OCI-M2 (cell line): ENCODE results near the gene CDH2.

Source experiments
- DNase-seq: peaks from one replicate; lab custom pipeline; 2025; ENCODE audit not compliant: unreplicated experiment; lab: John Stamatoyannopoulos, UW

Gene CDH2

DNA sequence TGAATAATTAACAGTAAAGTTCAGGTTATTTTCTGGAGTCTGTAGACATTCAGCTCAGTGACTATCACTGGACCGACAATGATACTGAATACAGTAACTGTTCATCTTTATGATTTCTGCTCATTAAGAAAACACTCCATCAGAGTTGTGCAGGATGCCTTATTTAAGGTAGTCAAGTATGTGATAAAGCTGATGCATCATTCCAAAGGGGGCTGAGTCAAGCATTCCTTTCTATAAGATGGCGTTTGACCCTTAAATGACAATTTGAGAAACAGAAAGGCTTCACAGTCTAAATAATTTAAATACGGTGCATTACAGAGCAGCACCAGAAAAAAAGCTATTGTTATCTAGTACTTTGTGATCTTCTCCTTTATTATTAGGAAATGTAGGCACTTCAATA, 131.1 kb downstream of the CDH2 start:
- no peak for DNase-seq

DNA sequence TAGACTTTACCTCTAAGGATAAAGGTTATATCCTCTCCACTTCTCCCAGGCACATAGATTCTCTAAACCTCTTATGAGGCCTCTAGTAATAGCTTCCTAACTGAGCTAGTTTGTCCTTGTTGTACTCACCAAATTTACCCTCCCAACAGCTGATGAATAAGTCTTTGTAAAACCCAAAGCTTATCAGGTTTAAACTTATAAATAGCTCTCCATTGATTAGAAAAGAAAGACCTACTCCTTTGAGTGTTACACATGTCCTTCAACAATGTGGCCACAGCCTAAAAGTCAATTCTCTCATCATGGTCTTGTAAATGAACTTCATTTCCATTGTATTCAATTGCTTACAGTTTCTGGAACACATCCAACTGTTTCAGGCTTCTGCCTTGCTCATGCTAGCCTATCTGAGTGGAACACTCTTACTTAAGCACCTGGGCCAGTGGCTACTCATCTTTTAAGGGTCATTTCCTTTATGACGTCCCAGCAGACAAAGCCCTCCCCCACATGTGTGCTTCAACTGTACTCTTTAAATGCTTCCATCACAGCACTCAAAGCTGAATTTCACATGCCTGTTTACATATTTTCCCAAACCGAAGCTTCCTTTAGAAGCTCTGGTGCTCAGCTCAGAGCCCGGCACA, 131.6 kb downstream of the CDH2 start:
- no peak for DNase-seq

DNA sequence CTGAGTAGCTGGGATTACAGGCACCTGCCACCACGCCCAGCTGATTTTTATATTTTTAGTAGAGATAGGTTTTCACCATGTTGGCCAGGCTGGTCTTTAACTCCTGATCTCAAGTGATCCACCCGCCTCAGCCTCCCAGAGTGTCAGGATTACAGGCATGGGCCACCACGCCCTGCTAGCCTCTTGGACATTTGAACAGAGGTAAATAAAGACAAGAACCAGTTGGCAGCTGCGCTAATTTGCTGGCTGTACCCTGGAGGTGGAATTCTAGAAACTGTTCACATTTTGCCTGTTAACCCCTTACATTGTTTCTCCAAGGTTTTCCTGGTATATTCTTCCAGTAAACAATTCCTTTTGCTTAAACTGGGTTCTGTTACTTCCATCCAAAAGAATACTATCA, 132.9 kb downstream of the CDH2 start:
- no peak for DNase-seq

DNA sequence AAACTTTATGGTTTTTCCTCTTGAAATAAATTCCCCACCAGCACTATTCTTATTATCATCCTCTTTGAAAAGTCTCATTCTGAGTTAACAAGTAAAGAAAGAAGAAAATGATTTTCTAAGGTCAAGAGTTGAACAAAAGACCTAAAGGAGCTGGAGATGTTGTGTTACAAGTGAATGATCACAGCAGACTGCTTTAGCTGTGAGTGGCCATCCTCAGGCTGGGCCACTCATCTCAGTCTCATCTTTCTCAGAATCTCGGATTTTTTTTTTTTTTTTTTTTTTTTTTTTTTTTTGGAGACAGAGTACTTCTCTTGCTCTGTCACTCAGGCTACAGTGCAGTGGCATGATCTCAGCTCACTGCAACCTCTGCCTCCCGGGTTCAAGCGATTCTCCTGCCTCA, 133.3 kb downstream of the CDH2 start:
- DNase-seq = no peak

DNA sequence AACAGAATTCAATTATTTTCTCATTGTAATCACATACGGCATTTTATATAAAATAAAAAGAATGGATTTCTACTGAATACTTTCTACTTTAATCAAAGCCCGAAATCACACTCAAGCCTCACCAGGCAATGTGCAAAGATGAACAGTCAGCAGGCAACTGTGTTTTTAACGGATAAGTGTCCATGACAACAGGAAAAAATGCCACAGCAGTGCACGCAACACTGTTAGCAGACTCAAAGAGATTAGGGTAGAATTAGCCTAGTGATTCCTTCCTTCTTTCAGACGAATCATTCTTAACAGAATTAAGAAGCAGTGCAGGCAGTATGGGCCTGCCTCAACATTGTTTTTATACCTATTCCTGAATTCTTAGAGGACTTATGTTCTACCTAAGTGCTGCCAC, 135.6 kb downstream of the CDH2 start:
- DNase-seq = no peak

DNA sequence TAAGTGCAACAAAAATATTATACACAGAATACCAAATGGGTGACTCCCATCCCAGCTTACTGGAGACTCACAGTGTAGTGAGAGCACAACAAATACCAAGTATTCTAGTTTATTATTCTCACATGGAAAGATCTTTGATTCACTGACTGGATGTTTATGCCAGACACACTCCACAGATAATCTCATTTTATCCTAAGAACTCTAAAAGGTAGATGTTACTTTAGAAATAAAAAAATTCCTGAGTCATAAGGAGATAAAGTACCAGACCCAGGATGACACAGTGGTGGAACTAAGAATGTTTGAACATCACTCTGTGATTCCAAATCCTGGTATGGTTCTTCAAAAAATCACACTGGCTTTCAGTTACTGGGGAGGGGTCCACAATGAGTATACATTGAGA, 136.2 kb downstream of the CDH2 start:
- no peak for DNase-seq

DNA sequence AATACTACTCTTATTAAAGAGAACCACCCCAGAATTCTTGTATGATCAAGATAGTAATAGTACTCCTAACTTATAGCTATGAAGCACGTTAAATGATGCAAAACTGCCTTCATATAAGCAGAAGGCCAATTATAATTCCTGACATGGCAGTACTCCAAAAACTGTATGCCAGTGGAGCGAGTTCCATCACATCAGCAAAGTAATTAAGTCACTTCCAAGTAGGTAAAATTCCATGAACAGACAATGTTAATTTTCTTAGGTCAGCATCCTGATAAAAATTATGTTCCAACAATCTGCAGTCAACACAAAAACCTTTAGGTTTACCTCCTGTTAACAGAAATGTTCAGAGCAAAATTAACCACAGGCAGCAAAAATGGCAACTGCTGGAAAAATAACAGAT, 136.7 kb downstream of the CDH2 start:
- DNase-seq = no peak

DNA sequence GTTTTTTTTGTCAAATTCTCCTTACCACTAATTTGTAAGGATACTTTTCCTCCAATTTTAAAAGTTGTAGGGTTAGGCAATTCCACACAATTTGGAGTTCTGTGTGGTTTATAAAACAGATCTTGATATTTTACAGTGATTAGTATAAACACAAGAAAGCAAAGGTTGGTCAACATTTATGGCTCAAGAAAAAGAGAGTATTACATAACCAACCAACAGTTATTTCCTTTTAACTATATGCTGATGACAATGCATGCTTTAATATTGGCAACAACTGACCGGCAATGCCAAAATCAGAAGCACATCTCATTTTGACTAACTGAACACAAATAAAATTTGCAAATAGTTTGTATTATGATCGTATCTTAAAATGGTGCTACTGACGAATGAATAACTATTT, 137.2 kb downstream of the CDH2 start:
- DNase-seq = no peak

DNA sequence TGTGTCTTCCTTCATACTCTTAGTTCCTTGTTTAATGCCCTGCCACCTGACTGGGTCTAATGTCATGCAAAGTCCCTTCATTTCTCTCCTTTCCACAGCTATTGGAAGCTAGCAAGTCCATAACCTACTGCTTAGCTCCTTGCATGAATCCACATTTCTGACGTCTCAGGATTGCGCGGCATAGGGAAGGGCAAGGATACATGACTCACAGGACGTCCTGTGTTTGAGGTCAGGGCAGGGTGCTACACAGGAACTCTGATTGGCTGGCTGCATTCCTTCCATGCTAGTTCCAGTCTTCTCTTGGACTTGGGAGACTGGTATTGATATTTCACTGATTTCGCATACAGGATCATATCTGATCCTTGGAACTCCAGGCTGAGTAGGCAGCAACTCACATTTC, 137.9 kb downstream of the CDH2 start:
- no peak for DNase-seq

DNA sequence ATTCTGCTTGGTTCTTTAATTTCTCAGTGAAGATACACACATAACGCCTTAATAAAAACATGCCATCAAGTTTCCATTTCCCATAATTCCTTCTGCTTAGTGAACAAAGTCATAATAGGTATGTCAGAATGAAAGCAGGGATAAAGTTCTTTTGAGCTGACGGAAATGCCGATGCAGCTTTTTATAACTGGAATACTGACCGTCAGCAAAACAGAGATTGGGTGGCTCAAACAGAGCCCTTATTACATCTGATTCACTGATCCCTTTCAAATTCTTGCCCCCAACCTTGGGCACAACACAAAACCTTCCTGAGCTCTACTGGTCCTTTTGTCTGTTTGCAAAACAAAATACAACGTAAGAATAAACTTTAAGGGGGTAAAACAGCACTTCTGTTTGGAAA, 140.4 kb downstream of the CDH2 start:
- DNase-seq = no peak

DNA sequence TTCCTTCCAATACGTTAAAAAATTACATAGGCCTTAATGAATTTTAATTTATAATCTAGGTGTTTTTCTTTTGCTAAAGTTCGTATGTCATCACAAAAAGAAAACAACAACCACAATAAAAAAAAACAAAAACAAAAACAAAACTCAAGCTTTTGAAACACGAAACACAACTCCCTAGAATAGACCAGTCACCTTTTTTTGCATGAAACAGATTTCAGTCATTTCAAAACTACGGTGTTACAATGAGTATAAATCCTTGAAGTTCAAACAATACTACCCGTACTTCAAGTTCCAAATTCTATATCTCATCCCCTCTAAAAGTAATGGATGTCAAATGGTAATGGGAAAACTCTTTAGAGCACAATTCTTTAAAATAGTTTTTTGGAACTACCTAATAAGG, 142.4 kb downstream of the CDH2 start:
- no peak for DNase-seq

DNA sequence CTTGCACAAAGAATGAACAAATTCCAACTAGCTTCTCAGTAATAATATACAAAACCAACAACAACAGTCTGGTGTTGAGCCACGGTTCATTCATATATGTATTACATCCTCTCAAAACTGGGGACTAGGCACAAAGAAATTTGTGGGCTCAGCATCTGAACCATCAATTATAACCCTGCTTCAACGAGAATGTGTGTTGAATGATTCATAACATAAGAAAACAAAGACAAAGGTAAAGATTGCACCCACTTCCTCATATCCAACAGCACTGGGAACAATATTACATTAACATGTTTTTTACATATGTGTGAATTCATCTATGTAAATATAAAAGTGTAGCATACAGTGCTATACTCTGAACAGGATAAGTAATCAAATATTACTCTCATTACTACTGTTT, 144.8 kb downstream of the CDH2 start:
- no peak for DNase-seq

DNA sequence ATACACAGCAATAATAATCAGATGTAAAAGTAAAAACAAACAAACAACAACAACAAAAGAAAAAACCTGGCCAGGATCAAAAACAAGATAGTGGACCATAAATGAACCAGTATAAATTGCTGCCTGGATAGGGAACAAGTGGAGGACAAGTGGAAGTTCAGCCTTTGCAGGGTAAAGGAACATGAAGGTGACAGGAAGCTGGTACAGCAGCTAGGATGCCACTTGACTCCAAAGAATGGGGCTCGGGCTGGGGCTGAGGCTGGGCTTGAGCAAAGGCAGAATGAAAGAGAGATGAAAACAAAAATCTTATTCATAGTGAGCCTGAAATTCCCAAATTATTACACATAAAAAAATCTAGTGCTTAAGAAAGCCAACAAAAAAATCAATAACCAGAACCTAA, 146.5 kb downstream of the CDH2 start:
- DNase-seq = no peak

DNA sequence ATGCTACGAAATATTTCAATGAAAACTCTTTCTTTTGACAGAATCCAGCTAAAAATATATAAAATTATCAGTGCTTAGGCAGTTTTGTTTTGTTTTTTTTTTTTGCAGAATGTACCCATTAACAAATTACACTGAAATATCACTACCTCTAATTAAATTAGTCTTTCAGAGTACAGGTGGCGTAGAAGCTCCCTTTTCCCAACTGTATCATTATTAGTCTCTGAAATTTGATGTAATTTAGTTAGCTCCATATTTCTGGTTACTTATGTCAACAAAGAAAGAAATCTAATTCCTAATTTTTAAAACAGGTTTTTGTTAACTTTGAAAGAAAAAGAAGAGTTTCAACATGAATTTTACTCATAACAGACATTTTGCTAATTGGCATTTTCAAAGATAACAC, 149.2 kb downstream of the CDH2 start:
- no peak for DNase-seq

DNA sequence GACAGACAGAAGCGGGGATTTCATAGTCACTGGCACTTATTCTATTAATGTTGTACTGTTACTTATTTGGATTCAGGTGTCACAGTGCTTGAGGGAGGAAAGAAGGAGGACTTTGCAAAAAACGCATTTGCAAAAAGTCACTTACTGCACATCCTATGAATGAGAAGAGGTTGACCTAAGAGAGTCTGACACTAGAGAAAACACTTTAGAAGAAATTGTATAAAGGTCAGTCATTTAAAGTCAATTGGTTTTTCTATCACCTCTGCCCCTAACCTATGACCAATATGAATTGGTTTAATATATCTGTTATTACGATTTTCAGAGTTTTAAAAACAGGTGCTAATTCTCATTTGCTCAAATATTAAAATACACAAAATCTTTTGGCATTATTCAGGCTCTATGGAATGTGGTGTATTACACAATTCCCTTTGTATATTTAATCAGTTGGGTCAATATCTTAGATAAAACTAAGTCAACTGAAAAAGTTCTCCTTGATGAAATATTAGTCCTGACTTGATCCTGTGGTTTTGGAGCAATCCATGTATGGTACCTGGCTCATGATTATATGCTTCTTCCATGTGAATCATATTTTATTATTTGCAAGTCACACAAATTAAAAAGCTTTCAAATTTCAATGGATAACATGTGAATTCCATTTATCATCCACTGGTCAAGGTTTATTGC, 157.4 kb downstream of the CDH2 start:
- no peak for DNase-seq

DNA sequence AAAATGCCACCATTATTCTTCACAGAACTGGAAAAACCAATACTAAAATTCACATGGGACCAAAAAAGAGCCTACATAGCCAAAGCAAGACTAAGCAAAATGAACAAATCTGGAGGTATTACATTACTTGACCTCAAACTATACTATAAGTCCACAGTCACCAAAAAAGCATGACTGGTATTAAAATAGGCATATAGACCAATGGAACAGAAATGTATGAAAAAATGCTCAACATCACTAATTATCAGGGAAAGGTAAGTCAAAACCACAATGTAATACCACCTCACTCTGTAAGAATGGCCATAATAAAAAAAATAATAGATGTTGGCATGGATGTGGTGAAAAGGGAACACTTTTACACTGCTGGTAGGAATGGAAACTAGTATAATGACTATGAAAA, 158.6 kb downstream of the CDH2 start:
- no peak for DNase-seq

DNA sequence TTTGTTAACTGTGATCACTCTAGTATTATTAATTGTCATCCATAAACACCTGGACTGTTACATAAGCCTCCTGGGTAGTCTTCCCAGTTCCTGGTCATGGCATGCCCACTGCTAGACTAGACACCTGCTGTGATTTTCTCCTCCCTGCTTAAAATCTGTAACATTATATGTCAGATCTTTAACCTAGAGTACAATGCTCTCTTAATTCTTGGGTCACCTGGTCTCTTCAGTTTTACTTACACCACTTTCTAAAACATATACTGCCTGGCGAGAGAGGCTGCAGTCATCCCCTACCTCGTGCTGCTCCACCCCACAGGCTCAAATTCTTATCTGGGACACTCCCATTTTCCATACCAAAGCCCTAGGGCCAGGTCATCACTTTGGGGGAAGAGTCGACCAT, 161.3 kb downstream of the CDH2 start:
- no peak for DNase-seq

DNA sequence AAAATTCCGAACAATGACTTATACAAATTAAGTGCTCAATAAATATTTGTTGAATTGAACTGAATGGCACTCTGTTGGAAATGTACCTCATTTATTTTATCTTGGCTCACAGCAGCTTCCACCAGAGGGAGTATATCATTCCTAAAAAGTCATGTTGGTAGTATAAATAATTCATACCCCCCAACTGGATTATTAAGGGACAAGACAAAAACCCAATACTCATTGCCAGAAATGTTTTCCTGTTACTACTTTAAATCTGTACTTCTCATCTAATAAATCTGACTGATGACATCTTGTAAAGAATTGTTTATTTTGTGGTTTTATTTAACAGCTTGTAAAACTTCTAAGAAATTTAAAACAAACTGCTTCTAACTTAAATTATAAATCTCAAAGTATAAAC, 163.9 kb downstream of the CDH2 start:
- DNase-seq = no peak

DNA sequence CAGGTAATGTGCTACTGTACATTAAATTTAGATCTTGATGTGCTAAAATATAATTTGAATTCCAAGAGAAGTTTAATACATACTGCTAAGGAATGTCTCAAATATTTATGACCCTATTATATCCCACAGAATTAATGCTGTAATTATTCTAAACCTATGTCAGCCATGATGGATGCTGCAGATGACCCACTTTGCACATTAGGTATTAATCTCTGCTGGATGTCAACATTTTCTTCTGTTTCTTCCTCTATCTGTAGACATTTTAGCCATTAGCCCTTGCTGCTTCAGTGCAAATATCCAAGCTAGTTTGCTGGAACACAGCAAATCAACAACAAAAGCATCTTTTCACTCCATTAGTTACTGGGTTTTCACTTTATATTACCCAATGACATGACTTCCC, 164.6 kb downstream of the CDH2 start:
- DNase-seq = no peak

DNA sequence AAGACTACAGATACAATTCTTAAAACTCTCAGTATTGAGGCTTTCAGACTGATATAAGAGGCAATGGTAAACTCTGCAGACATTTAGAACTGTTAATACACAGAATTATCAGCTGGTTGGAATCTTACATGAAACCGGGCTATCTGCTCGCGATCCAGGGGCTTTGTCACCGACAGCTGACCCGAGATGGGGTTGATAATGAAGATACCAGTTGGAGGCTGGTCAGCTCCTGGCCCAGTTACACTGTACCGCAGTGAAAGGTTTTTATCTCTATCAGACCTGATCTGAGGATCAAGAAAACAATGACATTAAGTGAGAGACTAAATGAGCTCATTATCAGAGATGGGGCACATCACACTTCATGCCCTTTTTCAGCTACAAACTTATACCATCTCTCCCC, 167.3 kb downstream of the CDH2 start:
- DNase-seq = no peak

DNA sequence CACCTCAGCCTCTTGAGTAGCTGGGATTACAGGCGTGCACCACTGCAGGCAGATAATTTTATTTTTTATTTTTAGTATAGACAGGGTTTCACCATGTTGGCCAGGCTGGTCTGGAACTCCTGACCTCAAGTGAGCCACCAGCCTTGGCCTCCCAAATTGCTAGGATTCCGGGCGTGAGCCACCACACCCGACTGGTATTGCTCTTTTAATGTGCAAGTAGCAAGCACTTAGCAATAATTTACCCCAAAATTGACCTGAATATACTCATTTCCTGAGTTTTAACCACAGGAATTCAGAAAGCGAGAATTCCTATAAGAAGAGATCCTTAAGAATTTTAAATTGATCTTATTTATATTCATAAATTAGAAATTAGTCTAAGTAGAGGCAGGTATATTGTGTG, 169.1 kb downstream of the CDH2 start:
- no peak for DNase-seq

DNA sequence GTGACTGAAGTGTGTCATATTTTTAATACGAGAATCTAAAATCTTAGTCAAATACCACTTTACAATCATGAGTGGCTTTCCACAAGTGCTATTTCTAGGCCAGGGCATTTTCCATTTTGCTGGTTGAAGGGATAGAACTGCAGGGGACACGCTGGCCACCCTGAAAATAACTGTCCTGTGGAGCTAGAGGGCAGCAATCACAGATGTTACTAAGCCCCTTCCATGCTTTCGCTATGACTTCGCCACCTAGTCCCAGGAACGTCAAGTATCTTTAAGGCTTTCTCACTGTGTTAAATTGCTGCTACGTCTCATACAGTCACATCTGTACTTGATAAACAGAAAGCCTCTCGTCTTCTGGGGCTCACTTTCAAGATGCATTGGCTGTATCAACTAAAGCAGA, 171.8 kb downstream of the CDH2 start:
- no peak for DNase-seq

DNA sequence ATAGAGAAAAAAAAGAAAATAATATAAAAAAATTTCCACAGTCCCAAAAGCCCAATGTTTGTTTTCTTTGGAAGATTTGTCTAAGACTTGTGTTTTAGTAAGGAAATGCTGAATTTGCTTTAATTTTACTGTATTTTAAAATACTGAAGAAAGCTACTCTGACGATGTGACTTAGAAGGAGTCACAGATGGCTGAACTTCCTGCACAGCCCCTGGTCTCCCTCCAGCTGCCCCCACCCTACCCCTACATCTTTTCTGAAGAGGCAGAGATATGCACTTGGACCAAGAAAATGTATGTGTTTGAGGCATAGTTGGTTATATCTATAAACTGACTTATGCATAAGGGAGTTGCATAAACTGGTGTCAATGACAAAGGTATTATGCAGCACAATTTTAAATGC, 172.3 kb downstream of the CDH2 start:
- no peak for DNase-seq
